ENCODE results near the gene BMF.

DNA sequence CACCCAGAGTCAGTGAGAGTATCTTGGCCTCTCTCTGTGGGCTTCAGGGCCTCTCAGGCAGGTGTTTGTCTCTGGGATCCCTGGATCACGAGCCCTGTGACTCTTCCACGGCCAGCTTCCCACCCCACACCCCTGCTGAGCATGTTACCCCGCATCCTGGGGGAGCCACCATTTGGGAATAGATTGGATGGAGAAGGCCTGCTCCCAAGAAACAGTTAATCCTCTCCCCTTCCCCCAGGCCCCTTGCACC, 54.1 kb downstream of the BMF start:
- TF ChIP-seq POLR2A (IDR thresholded peaks at IDR 0.05) = no peak
- TF ChIP-seq, protein P1, sequence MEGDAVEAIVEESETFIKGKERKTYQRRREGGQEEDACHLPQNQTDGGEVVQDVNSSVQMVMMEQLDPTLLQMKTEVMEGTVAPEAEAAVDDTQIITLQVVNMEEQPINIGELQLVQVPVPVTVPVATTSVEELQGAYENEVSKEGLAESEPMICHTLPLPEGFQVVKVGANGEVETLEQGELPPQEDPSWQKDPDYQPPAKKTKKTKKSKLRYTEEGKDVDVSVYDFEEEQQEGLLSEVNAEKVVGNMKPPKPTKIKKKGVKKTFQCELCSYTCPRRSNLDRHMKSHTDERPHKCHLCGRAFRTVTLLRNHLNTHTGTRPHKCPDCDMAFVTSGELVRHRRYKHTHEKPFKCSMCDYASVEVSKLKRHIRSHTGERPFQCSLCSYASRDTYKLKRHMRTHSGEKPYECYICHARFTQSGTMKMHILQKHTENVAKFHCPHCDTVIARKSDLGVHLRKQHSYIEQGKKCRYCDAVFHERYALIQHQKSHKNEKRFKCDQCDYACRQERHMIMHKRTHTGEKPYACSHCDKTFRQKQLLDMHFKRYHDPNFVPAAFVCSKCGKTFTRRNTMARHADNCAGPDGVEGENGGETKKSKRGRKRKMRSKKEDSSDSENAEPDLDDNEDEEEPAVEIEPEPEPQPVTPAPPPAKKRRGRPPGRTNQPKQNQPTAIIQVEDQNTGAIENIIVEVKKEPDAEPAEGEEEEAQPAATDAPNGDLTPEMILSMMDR (IDR thresholded peaks at IDR 0.05) = no peak

Data from breast epithelium (tissue), 3 donors.